A549 (cell line): Measurements from ENCODE around the gene CD200R1L. TPM values are rescaled to one million over a fixed set of nuclear protein-coding genes. Genes with fewer than 3 reads are reported as not detected.

Experiments used
- ATAC-seq, 2 experiments: fragments of 200-7000 bp in 1 of 2; fragments of >200 bp in 1 of 2; cut with Nextera tagmentation in 1 of 2; cut with Tn5 transposase in 1 of 2; 3 replicates each; pipeline versions ENCODE4 v1.8.0 to v1.9.1; 2018 to 2020; ENCODE audit warnings: mild to moderate bottlenecking in 1 of 2, moderate library complexity in 1 of 2
- CTCF ChIA-PET: fragments of 300-600 bp; sonication (Branson Sonifier 250); formaldehyde crosslinking; extraction: SDS; loops from one replicate; lab custom pipeline; 2021; ENCODE audit warnings: antibody characterized with exemption, inconsistent platforms; lab: Yijun Ruan, JAX
- POLR2A ChIA-PET: fragments of 350-600 bp; formaldehyde crosslinking; extraction: SDS; loops from one replicate; lab custom pipeline; 2021; ENCODE audit warnings: antibody characterized with exemption, inconsistent platforms; lab: Yijun Ruan, JAX
- DNase-seq, 2 experiments: peaks; one replicate each; pipeline versions ENCODE4 v3.0.0 to v3.0.0-alpha.2; 2011 to 2016; ENCODE audit warnings: low read depth in 1 of 2, low spot score in 1 of 2
- FAIRE-seq: peaks from 2 replicates; lab custom pipeline; 2011; peaks lifted over from hg19 to GRCh38; lab: Jason Lieb, UNC
- H3K27ac ChIP-seq, 2 experiments: fragments of >200 bp; sonication (Bioruptor Twin); formaldehyde crosslinking; 3 replicates each; pipeline ENCODE4 v1.5.1; 2016 to 2017
- H3K4me1 ChIP-seq: fragments of >200 bp; sonication (Bioruptor Twin); formaldehyde crosslinking; 3 replicates; pipeline ENCODE4 v1.6.1; 2016
- H3K4me2 ChIP-seq: fragments of >200 bp; sonication (Bioruptor Twin); formaldehyde crosslinking; 3 replicates; pipeline ENCODE4 v1.6.1; 2016
- H3K4me3 ChIP-seq: fragments of >200 bp; sonication (Bioruptor Twin); formaldehyde crosslinking; 3 replicates; pipeline ENCODE4 v1.5.1; 2016
- H3K9me3 ChIP-seq: fragments of >200 bp; sonication (Bioruptor Twin); formaldehyde crosslinking; 3 replicates; pipeline ENCODE4 v1.6.1; 2016
- BCL3 ChIP-seq: fragments of >200 bp; sonication (Bioruptor Twin); formaldehyde crosslinking; IDR thresholded peaks from 3 replicates; pipeline ENCODE4 v1.6.1; 2016
- CHD4 ChIP-seq: fragments of 200-600 bp; sonication (generic); IDR thresholded peaks from 2 replicates; pipeline ENCODE4 v1.6.1; 2016; ENCODE audit warnings: antibody characterized with exemption, mild to moderate bottlenecking, borderline replicate concordance
- CTCF ChIP-seq: fragments of >200 bp; sonication (Bioruptor Twin); formaldehyde crosslinking; IDR thresholded peaks from 3 replicates; pipeline ENCODE4 v1.5.1; 2016
- EHF ChIP-seq: fragments of 250-450 bp; sonication (Bioruptor Pico); IDR thresholded peaks from 2 replicates; pipeline ENCODE4 v1.5.0; 2020; ENCODE audit warnings: mild to moderate bottlenecking
- EHMT2 ChIP-seq: fragments of 200-600 bp; sonication (generic); IDR thresholded peaks from 2 replicates; pipeline ENCODE4 v1.6.1; 2016; ENCODE audit warnings: antibody characterized with exemption, low read depth, mild to moderate bottlenecking, moderate library complexity
- ELK1 ChIP-seq: fragments of 150-350 bp; IDR thresholded peaks from 2 replicates; pipeline ENCODE4 v1.6.1; 2014; ENCODE audit warnings: low read depth, mild to moderate bottlenecking, low read length
- ESRRA ChIP-seq: fragments of 150-350 bp; IDR thresholded peaks from 2 replicates; pipeline ENCODE4 v1.6.1; 2014; ENCODE audit warnings: mild to moderate bottlenecking, low read length, borderline replicate concordance
- FOSL2 ChIP-seq, 2 experiments: fragments of 450-650 bp in 1 of 2; fragments of >200 bp in 1 of 2; sonication (Bioruptor Twin) in 1 of 2; formaldehyde crosslinking; IDR thresholded peaks; 2 replicates each; pipeline versions ENCODE4 v1.5.0 to v1.6.1; 2016 to 2020; ENCODE audit warnings: mild to moderate bottlenecking in 1 of 2, moderate library complexity in 1 of 2
- HDAC2 ChIP-seq: fragments of 200-600 bp; sonication (generic); IDR thresholded peaks from 2 replicates; pipeline ENCODE4 v1.6.1; 2016
- HEYL ChIP-seq: fragments of 250-450 bp; sonication (Bioruptor Pico); IDR thresholded peaks from 2 replicates; pipeline ENCODE4 v1.8.0; 2021; ENCODE audit warnings: mild to moderate bottlenecking, moderate library complexity
- HOXA7 ChIP-seq: fragments of 250-450 bp; sonication (Bioruptor Pico); IDR thresholded peaks from 2 replicates; pipeline ENCODE4 v1.5.0; 2020; ENCODE audit warnings: mild to moderate bottlenecking, moderate library complexity
- HOXB5 ChIP-seq: fragments of 250-450 bp; sonication (Bioruptor Pico); IDR thresholded peaks from 2 replicates; pipeline ENCODE4 v1.5.0; 2020; ENCODE audit warnings: mild to moderate bottlenecking, moderate library complexity
- JUN ChIP-seq, 2 experiments: fragments of >200 bp; sonication (Bioruptor Twin); formaldehyde crosslinking; IDR thresholded peaks; 2 replicates in 1 of 2; 3 replicates in 1 of 2; pipeline ENCODE4 v1.6.1; 2016 to 2017
- MAFK ChIP-seq: fragments of 450-650 bp; IDR thresholded peaks from 2 replicates; pipeline ENCODE4 v1.6.1; 2014; ENCODE audit not compliant: partially characterized antibody
- MAZ ChIP-seq: fragments of 150-350 bp; IDR thresholded peaks from 2 replicates; pipeline ENCODE4 v1.6.1; 2014; ENCODE audit warnings: antibody characterized with exemption, low read depth, low read length, borderline replicate concordance
- PBX3 ChIP-seq: IDR thresholded peaks from 2 replicates; pipeline ENCODE4 v1.6.1; 2012
- POLR2A ChIP-seq: IDR thresholded peaks from 2 replicates; pipeline ENCODE4 v1.6.1; 2012; ENCODE audit warnings: mild to moderate bottlenecking, low read length
- POLR2AphosphoS2 ChIP-seq: conservative IDR thresholded peaks from 2 replicates; pipeline ENCODE4 v1.6.1; 2012; ENCODE audit warnings: low read length, improper control_type of control experiment, inconsistent platforms
- RAD21 ChIP-seq, 2 experiments: fragments of >200 bp in 1 of 2; sonication (Bioruptor Twin) in 1 of 2; formaldehyde crosslinking in 1 of 2; IDR thresholded peaks in 1 of 2; conservative IDR thresholded peaks in 1 of 2; 2 replicates in 1 of 2; 3 replicates in 1 of 2; pipeline ENCODE4 v1.6.1; 2012 to 2018; ENCODE audit warnings: inconsistent platforms in 1 of 2
- RARB ChIP-seq: fragments of 250-450 bp; sonication (Bioruptor Pico); IDR thresholded peaks from 2 replicates; pipeline ENCODE4 v1.8.0; 2021; ENCODE audit warnings: mild to moderate bottlenecking, moderate library complexity
- RFX5 ChIP-seq: fragments of 450-650 bp; IDR thresholded peaks from 2 replicates; pipeline ENCODE4 v1.7.1; 2014; ENCODE audit warnings: antibody characterized with exemption, mild to moderate bottlenecking, moderate library complexity
- RNF2 ChIP-seq: fragments of 200-600 bp; sonication (generic); IDR thresholded peaks from 2 replicates; pipeline ENCODE4 v1.6.1; 2016; ENCODE audit warnings: low read depth, mild to moderate bottlenecking, antibody characterized with exemption, moderate library complexity, borderline replicate concordance
- SMC3 ChIP-seq: fragments of >200 bp; sonication (Bioruptor Twin); formaldehyde crosslinking; IDR thresholded peaks from 3 replicates; pipeline ENCODE4 v1.6.1; 2018; ENCODE audit warnings: inconsistent platforms
- TP53 ChIP-seq: fragments of 250-450 bp; sonication (Bioruptor Pico); IDR thresholded peaks from 2 replicates; pipeline ENCODE4 v1.5.0; 2021; ENCODE audit warnings: mild to moderate bottlenecking, moderate library complexity
- USF2 ChIP-seq: fragments of 450-650 bp; IDR thresholded peaks from 2 replicates; pipeline ENCODE4 v1.6.1; 2014; ENCODE audit warnings: antibody characterized with exemption
- ZNF302 ChIP-seq: fragments of 250-450 bp; sonication (Bioruptor Pico); IDR thresholded peaks from 2 replicates; pipeline ENCODE4 v1.9.0; 2021; ENCODE audit warnings: inconsistent platforms, mild to moderate bottlenecking, moderate library complexity
- WGBS: methylation state at CpG from one replicate; pipeline ENCODE4 v1.1.6; 2017; ENCODE audit errors: missing lambda C conversion rate; 5-methylcytosine and 5-hydroxymethylcytosine counted together
- polyA plus RNA-seq, 4 experiments: library from polyadenylated mRNA; depleted of rRNA in 3 of 4; stranded (reverse); fragments of >200 nt; fragmentation: RNase III in 1 of 4; extraction: RNeasy Plus Mini Kit Qiagen cat#74134 plus additional on column Dnase treatment in 1 of 4; gene quantifications; 2 replicates in 3 of 4; 3 replicates in 1 of 4; pipeline ENCODE4 v1.2.3, GENCODE V29; 2011 to 2017
- TF ChIP-seq, protein P1 (sequence below): fragments of 250-450 bp; sonication (Bioruptor Pico); IDR thresholded peaks from 2 replicates; pipeline ENCODE4 v1.5.0; 2020; ENCODE audit warnings: low read depth, mild to moderate bottlenecking, moderate library complexity

The CD200R1L gene
- polyA plus RNA-seq, 2 of the 4 experiments (the other 2 are of a cell fraction): 0.10 TPM; not detected in 1

DNA sequence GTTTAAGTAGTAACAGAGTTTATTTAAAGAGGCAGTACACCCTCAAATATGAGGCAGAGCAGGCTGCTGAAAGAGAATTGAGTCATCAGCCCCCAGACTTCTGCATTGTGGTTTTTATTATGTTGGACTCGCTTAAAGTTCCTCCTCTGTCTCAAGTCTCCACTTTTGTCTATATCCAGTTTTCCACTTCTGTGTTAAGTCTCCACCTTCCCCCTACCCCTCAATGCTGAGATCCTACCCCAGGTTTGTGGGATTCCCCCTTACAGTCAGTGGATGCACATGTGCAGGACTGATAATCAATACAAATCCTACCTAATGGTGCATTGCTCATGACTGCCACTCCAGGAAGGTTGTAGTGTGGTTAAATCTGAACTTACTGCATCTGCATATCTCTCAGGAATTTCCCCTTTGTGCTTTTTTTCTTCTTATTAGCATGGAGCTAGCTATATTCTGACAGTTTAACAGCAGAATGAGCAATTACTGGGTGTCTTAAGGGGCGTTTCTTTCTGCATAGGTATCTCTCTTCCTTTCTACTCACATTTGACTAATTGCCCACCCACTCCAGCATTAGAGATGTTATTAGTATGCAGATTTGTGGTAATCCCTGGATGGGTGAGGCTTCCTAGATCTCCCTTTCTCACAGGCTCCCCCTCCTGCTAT, 11.9 kb upstream of the CD200R1L start:
- peak overlapping the region in 1 of 2 experiments; percentile 56; a peak in 2 of 6 replicates for H3K27ac ChIP-seq
- no peaks in the 10 kb centered on the region for H3K9me3 ChIP-seq
- no peak overlapping the region for H3K4me3 ChIP-seq
- peaks cover 5% of the 10 kb centered on the region; the same call in 1 of the 3 replicates for H3K4me1 ChIP-seq
- CTCF ChIA-PET: no interaction called here
- 35% methylated on average over 2 of the region's 2 CpGs for WGBS
- ATAC-seq (peak; percentile 19 to 37; a peak in 4 of 6 replicates), DNase-seq (no peak), FAIRE-seq (no peak)
- TF ChIP-seq POLR2A (no peak), MAZ (no peak), RAD21 (conservative IDR thresholded peaks at IDR 0.05 in 1 of 2, IDR thresholded peaks at IDR 0.05 in 1 of 2) (no peak), ZNF302 (no peak), POLR2AphosphoS2 (no peak), CTCF (no peak), HOXA7 (no peak), TP53 (CRISPR knock-in tag) (no peak), PBX3 (no peak), RARB (CRISPR knock-in tag) (no peak), EHMT2 (no peak), RNF2 (no peak), FOSL2 (IDR thresholded peaks at IDR 0.05) (no peak), FOSL2 (CRISPR knock-in tag; IDR thresholded peaks at IDR 0.05) (no peak), EHF (CRISPR knock-in tag) (no peak), SMC3 (no peak), HOXB5 (CRISPR knock-in tag) (no peak), JUN (IDR thresholded peaks at IDR 0.05) (no peak), ESRRA (no peak)
- H3K4me2 ChIP-seq: peak overlapping the region; percentile 37; the same call in 2 of the 3 replicates
- POLR2A ChIA-PET: no interaction called here

- TF ChIP-seq ELK1 (no peak), RFX5 (no peak), MAFK (no peak), HDAC2 (no peak), BCL3 (no peak), FOSL2 (IDR thresholded peaks at IDR 0.05) (no peak), FOSL2 (CRISPR knock-in tag; IDR thresholded peaks at IDR 0.05) (no peak), HEYL (CRISPR knock-in tag) (no peak), CHD4 (no peak), USF2 (no peak), RAD21 (conservative IDR thresholded peaks at IDR 0.05 in 1 of 2, IDR thresholded peaks at IDR 0.05 in 1 of 2) (no peak), RARB (CRISPR knock-in tag) (no peak), POLR2A (no peak), CTCF (no peak), RNF2 (no peak)
- TF ChIP-seq, protein P1, sequence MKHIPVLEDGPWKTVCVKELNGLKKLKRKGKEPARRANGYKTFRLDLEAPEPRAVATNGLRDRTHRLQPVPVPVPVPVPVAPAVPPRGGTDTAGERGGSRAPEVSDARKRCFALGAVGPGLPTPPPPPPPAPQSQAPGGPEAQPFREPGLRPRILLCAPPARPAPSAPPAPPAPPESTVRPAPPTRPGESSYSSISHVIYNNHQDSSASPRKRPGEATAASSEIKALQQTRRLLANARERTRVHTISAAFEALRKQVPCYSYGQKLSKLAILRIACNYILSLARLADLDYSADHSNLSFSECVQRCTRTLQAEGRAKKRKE (CRISPR knock-in tag): no peak
- Histone ChIP-seq H3K4me2 (no peak overlapping the region), H3K4me3 (no peak overlapping the region), H3K9me3 (0 out of 3 replicates have a peak, but pooled peaks cover under 1% of the 10 kb centered on the region), H3K27ac (no peak overlapping the region), H3K4me1 (peaks cover 5% of the 10 kb centered on the region; the same call in 1 of the 3 replicates)
- no peak for FAIRE-seq
- ChIA-PET CTCF (no interaction called here), POLR2A (no interaction called here)
- no peak for DNase-seq
- ATAC-seq: no peak
These were observed 10.9 kb upstream of the CD200R1L start for GRCh38 chr3:112857526-112857925.
